GM12864 (cell line): ENCODE results near the gene TSPO.
A peak's percentile ranks its signal among the peaks of the same experiment; 100 is the strongest.

Source experiments
- DNase-seq: peaks from one replicate; pipeline ENCODE4 v3.0.0-alpha.2; 2011; ENCODE audit warnings: low read depth
- H3K4me3 ChIP-seq: 2 replicates; pipeline ENCODE4 v1.5.1; 2011; ENCODE audit warnings: mild to moderate bottlenecking, low read depth, low read length, control low read depth
- TF ChIP-seq, protein P1 (sequence below): IDR thresholded peaks from 2 replicates; pipeline ENCODE4 v1.5.1; 2011; ENCODE audit warnings: low read depth, mild to moderate bottlenecking, moderate library complexity, low read length, control low read depth, inconsistent platforms; ENCODE audit errors: missing control alignments

Gene TSPO

DNA sequence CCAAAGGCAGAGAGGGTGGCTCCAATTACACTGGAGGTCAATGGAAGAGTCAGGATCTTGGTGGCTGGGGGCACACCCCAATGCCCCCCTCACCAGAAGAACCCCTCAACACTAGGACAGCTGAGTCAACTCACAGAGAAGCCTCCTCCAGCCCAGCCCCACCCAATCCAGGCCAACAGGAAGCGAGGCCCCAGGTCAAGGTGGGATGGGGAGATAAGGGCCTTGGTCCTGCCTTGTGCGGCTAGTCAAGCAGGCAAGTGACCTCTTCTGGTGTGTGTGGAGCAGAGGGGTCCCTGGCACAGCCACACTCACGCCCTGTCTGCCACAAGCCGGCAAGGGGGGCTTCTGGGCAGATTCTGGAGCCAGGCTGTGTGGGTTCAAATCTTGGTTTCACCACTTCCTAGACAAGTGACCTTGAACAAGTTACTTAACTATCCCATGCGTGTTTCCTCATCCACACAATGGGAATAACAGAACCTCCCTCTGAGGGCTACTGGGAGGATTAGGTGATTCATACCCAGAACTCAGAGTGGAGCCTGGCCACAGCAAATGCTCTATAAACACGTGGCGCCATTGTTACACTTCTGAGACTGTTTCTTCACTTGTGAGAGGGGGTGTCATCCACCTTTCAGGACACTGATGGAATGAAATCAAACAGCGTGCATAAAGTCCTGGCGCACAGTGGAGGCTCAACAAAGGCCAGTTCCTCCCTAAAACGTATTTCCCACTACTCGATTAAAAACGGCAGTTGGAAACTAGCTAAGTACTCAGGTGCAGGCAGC, 32.3 kb downstream of the TSPO start:
- TF ChIP-seq, protein P1, sequence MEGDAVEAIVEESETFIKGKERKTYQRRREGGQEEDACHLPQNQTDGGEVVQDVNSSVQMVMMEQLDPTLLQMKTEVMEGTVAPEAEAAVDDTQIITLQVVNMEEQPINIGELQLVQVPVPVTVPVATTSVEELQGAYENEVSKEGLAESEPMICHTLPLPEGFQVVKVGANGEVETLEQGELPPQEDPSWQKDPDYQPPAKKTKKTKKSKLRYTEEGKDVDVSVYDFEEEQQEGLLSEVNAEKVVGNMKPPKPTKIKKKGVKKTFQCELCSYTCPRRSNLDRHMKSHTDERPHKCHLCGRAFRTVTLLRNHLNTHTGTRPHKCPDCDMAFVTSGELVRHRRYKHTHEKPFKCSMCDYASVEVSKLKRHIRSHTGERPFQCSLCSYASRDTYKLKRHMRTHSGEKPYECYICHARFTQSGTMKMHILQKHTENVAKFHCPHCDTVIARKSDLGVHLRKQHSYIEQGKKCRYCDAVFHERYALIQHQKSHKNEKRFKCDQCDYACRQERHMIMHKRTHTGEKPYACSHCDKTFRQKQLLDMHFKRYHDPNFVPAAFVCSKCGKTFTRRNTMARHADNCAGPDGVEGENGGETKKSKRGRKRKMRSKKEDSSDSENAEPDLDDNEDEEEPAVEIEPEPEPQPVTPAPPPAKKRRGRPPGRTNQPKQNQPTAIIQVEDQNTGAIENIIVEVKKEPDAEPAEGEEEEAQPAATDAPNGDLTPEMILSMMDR: no peak

DNA sequence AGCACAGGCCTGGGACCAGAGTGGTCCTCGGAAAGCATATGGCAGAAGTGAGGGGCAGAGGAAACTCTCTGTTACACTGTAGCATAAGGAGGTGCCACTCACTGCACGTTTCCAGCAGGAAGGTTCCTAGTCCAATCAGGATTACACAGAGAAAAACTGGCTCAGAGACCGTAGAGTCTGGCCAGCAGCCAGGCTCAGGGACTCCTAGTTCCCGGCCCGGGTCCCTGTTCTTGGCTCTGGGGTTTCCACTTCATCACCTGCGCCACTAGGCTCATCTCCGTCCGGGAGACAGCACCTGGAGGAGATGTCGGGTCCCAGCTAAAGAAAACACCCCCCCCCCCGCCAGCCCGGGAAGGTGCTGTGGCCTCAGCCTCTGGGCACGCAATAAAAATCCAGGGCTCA, 34.5 kb downstream of the TSPO start:
- TF ChIP-seq, protein P1: no peak
- DNase-seq: no peak

More for the DNA sequence above, 32.3 kb downstream of the TSPO start:
- no peak overlapping the region for H3K4me3 ChIP-seq
- DNase-seq: no peak

DNA sequence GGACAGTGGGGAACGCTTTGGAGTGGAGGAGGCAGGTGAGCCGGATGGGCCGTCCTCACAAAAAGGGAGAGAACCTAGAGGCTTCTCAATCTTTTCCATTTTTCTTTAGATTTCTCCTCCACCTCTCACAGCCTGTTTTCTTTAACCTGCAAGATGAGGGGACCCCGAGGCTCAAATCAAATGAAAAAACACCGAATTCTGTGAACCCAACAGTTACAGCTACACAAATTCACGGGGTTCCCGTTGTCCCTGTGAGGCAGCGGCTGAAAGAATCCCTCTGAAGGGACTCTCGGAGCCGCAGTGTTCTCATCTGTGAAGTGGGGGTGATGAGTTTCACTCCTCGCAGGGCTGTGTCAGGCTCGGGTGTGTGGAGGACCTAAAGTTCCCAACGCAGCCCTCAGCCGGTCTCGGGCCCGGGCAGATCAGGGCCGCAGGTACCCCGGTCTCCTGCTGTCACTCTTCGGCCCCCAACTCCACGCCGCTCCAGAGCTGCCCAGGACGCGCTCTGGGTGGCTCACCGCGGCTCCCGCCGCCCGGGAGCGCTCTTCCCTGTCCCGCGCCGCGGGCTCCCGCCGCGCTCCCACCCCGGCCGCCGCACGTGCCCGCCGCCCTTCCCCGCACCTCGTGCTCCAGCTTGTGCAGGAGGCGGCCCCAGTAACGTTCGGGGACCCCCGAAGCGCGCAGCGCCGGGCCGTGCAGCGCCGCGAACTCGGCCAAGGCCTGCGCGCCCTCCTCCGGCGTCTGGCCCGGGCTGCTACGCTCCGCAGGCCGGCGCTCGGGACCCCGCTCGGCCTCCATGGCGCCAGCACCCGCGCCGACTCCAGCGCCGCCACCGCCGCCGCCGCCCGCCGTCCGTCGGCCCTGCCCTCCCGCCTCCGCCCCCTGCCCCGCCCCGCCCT, 35.2 kb downstream of the TSPO start, which contains the start of gene TTLL12:
TSS of gene TTLL12 (minus strand) at position 863 of the 899 bp plus-strand sequence. CDS start at position 798, 65 bp downstream.
- peak within 1 kb of the TSS; percentile 68 for H3K4me3 ChIP-seq
- no peak for DNase-seq
- TF ChIP-seq, protein P1: no peak

More for the DNA sequence above, 34.5 kb downstream of the TSPO start:
- H3K4me3 ChIP-seq: peak overlapping the region; percentile 66

DNA sequence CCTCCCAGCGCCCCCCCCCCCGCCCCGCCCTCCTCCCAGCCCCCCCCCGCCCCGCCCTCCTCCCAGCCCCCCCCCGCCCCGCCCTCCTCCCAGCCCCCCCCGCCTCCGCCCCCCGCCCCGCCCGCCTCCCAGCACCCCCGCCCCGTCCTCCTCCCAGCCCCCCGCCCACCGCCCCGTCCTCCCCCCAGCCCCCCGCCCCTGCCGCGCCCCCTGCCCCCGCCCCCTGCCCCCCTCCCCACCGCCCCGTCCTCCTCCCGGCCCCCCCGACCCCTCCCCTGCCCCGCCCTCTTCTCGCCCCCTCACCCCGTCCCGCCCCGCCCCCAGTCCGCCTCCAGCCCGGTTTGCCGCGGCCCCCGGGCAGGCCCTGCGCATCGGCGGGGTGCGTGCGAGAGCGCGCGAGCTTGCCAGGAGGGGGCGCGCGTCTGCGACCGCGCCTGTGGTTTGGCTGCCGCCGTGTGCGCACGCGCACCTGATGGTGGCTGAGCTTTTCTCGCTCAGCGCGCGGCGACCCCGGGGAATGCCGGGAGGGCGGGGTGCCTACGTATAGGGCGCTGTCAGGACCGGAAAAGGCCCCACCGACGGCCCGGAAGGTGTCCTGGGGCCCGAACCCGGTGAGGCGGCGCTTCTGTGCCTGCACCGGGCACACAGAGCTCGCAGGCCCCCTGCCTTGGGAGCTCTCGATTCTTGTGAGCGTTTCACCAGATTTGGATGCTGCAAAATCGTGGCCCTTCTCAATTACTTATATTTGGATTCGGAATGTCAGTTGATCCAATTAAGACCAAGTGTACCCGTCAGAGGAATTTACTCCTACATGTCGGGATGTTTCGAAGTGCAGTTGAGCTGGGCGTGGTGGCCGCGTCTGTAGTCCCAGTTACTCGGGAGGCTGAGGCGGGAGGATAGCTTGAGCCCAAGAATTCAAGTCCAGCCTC, 36.1 kb downstream of the TSPO start:
- TF ChIP-seq, protein P1: peak; percentile 69
- DNase-seq: peak; percentile 88

DNA sequence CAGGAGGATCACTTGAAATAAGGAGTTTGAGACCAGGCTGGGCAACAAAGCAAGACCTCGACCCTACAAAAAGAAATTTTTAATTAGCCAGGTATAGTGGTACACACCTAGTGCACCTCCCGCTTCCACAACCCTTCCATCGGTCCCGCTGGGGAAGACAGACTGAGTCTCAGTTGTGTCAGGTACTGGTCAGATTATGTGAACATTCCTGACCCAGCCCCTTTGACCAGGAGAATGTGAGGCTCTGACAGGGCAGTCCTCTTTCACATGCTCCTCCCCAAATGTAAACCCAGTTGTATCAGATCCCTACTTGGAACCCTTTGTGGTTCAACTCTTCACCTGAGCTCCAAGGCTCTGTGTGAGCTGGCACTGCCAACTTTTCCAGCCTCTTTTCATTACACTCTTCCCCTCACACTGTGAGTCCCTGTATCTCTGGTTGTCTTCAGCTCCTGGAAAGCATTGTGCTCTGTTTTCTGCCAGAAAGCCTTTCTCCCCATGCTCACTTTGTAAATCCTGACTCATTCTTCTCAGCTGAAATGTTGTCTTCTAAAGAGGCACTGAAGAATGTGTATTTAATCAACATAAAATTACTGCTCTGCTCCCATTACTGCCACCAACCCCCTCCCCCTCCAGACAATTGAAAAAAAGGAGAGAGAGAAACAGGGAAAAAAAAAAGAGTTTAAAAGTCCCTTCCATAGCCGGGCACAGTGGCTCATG, 37.6 kb downstream of the TSPO start:
- DNase-seq: no peak
- TF ChIP-seq, protein P1: no peak
- H3K4me3 ChIP-seq: no peak overlapping the region

More for the DNA sequence above, 36.1 kb downstream of the TSPO start:
- peak overlapping the region; percentile 68 for H3K4me3 ChIP-seq

DNA sequence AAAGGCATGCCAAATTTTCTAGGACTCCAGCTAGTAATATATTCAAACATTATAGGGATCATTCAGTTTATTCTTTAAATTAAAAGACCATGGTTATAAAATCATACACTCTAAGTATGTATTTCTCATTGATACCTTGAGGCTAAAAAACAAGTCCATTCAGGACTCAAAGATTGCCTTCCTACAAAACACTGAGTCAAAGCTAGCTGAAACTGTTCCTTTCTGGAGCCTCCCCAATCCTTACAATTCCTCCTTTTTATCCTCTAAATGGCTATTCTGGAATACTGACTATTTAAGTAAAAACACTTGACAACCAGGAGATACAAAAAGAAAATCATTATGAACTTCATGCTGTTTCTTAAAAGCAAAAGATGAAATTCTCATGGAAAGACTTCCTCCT, 40.5 kb downstream of the TSPO start:
- no peak for DNase-seq
- TF ChIP-seq, protein P1: no peak

More for the DNA sequence above, 40.5 kb downstream of the TSPO start:
- H3K4me3 ChIP-seq: no peak overlapping the region
